GM19372 (cell line): Measurements from ENCODE around the gene MRPL2.

ENCODE experiments used
- ATAC-seq: cut with Tn5 transposase; IDR thresholded peaks from one replicate; pipeline ENCODE4 v1.9.1; 2021; ENCODE audit warnings: mild to moderate bottlenecking, low read depth, moderate library complexity; ENCODE audit not compliant: unreplicated experiment

MRPL2 gene

GRCh38 chr6:43059168-43060033, at the start of gene MRPL2, which contains the start of gene KLC4:
TSS of gene MRPL2 (minus strand) at chr6:43059434. CDS start at chr6:43059381, 53 bp downstream.
TSS of gene KLC4 (plus strand) at chr6:43059631. CDS start at chr6:43061336, 1,705 bp downstream.
- peak; percentile 91 for ATAC-seq

- ATAC-seq: no peak
Measured at GRCh38 chr6:43107344-43108062, 48.3 kb upstream of the MRPL2 start.

- ATAC-seq: no peak
Measured at GRCh38 chr6:43105538-43106222, 46.4 kb upstream of the MRPL2 start.

- no peak for ATAC-seq
Measured at GRCh38 chr6:43103253-43103876, 44.1 kb upstream of the MRPL2 start.

GRCh38 chr6:43101497-43101896, 42.3 kb upstream of the MRPL2 start:
- no peak for ATAC-seq

GRCh38 chr6:43097502-43097901, 38.3 kb upstream of the MRPL2 start:
- ATAC-seq: no peak

- ATAC-seq: no peak
Measured at GRCh38 chr6:43097098-43097489, 37.9 kb upstream of the MRPL2 start.

- no peak for ATAC-seq
Measured at GRCh38 chr6:43096451-43097097, 37.3 kb upstream of the MRPL2 start.

GRCh38 chr6:43095939-43096338, 36.7 kb upstream of the MRPL2 start:
- ATAC-seq: no peak

- no peak for ATAC-seq
Measured at GRCh38 chr6:43093436-43094289, 34.4 kb upstream of the MRPL2 start.

GRCh38 chr6:43092635-43093034, 33.4 kb upstream of the MRPL2 start:
- no peak for ATAC-seq

- ATAC-seq: no peak
Measured at GRCh38 chr6:43091436-43091991, 32.3 kb upstream of the MRPL2 start.

GRCh38 chr6:43091020-43091419, 31.8 kb upstream of the MRPL2 start:
- no peak for ATAC-seq

- ATAC-seq: no peak
Measured at GRCh38 chr6:43090559-43090956, 31.3 kb upstream of the MRPL2 start.

GRCh38 chr6:43089874-43090558, 30.8 kb upstream of the MRPL2 start:
- ATAC-seq: no peak

GRCh38 chr6:43089467-43089866, 30.2 kb upstream of the MRPL2 start:
- no peak for ATAC-seq

GRCh38 chr6:43088654-43089056, 29.4 kb upstream of the MRPL2 start:
- ATAC-seq: no peak

GRCh38 chr6:43086022-43086658, 26.9 kb upstream of the MRPL2 start:
- ATAC-seq: no peak
